Right atrium auricular region (tissue), 2 donors: ENCODE measurements around the gene SLC36A1. TPM values are rescaled to one million over a fixed set of nuclear protein-coding genes. Genes with fewer than 3 reads are reported as not detected.

ENCODE experiments used
- DNase-seq: peaks from one replicate; pipeline ENCODE4 v3.0.0-alpha.2; 2019; ENCODE audit warnings: low spot score
- H3K27ac ChIP-seq, 2 donors: fragments of 200-600 bp; sonication (generic); 1 replicate in 1 of 2; 2 replicates in 1 of 2; pipeline ENCODE4 v1.5.1; 2016 to 2019
- H3K27me3 ChIP-seq, 2 donors: fragments of 200-600 bp; sonication (generic); one replicate each; pipeline versions ENCODE4 v1.5.1 to v1.6.0; 2017 to 2019
- H3K36me3 ChIP-seq: fragments of 200-600 bp; sonication (generic); one replicate; pipeline ENCODE4 v1.5.1; 2016
- H3K4me1 ChIP-seq, 2 donors: fragments of 200-600 bp; sonication (generic); one replicate each; pipeline versions ENCODE4 v1.5.1 to v1.6.0; 2017 to 2019
- H3K4me3 ChIP-seq, 2 donors: fragments of 200-600 bp; sonication (generic); 1 replicate in 1 of 2; 2 replicates in 1 of 2; pipeline ENCODE4 v1.5.1; 2017 to 2019; ENCODE audit warnings: mild to moderate bottlenecking in 1 of 2, moderate library complexity in 1 of 2
- H3K9me3 ChIP-seq, 2 donors: fragments of 200-600 bp; sonication (generic); one replicate each; pipeline ENCODE4 v1.5.1; 2019
- CTCF ChIP-seq, 2 donors: fragments of 200-600 bp; sonication (generic); IDR thresholded peaks; one replicate each; pipeline ENCODE4 v1.5.1; 2019; ENCODE audit warnings: antibody characterized with exemption in 2 of 2
- total RNA-seq, 2 donors: library from RNA; depleted of rRNA; stranded (reverse); fragments of >200 nt; gene quantifications; one replicate each; pipeline ENCODE4 v1.1.0, GENCODE V29; 2016

SLC36A1 gene
- total RNA-seq, 2 donors from 2014 or later, result 3.9 to 5.8 TPM

- Histone ChIP-seq H3K27me3 (no peaks in the 10 kb centered on the region), H3K4me3 (no peak overlapping the region), H3K36me3 (no peaks in the 10 kb centered on the region), H3K27ac (no peak overlapping the region), H3K4me1 (no peaks in the 10 kb centered on the region), H3K9me3 (no peaks in the 10 kb centered on the region)
- TF ChIP-seq CTCF (IDR thresholded peaks at IDR 0.05), result no peak
- DNase-seq, result no peak
These were observed 62.4 kb downstream of the SLC36A1 start for GRCh38 chr5:151509836-151510235.

- H3K9me3 ChIP-seq, result no peaks in the 10 kb centered on the region
- no peaks in the 10 kb centered on the region for H3K27me3 ChIP-seq
- H3K4me3 ChIP-seq, result no peak overlapping the region
- no peaks in the 10 kb centered on the region for H3K4me1 ChIP-seq
- H3K27ac ChIP-seq, result no peak overlapping the region
- DNase-seq, result no peak
- TF ChIP-seq CTCF (IDR thresholded peaks at IDR 0.05), result no peak
- no peaks in the 10 kb centered on the region for H3K36me3 ChIP-seq
These were observed 69.9 kb downstream of the SLC36A1 start for GRCh38 chr5:151517122-151517920.

- Histone ChIP-seq H3K36me3 (no peaks in the 10 kb centered on the region), H3K27ac (no peak overlapping the region), H3K27me3 (no peaks in the 10 kb centered on the region), H3K4me3 (no peak overlapping the region), H3K4me1 (no peaks in the 10 kb centered on the region), H3K9me3 (no peaks in the 10 kb centered on the region)
- no peak for DNase-seq
- peak in 1 of 2 donors; percentile 40 for TF ChIP-seq CTCF (IDR thresholded peaks at IDR 0.05)
These were observed 72.9 kb downstream of the SLC36A1 start for GRCh38 chr5:151520294-151520693.

- H3K27ac ChIP-seq, result no peak overlapping the region
- no peaks in the 10 kb centered on the region for H3K9me3 ChIP-seq
- no peaks in the 10 kb centered on the region for H3K4me1 ChIP-seq
- H3K27me3 ChIP-seq, result no peaks in the 10 kb centered on the region
- no peak for TF ChIP-seq CTCF (IDR thresholded peaks at IDR 0.05)
- no peak for DNase-seq
- H3K36me3 ChIP-seq, result no peaks in the 10 kb centered on the region
- H3K4me3 ChIP-seq, result no peak overlapping the region
These were observed 74.8 kb downstream of the SLC36A1 start for GRCh38 chr5:151522226-151522625.

DNA sequence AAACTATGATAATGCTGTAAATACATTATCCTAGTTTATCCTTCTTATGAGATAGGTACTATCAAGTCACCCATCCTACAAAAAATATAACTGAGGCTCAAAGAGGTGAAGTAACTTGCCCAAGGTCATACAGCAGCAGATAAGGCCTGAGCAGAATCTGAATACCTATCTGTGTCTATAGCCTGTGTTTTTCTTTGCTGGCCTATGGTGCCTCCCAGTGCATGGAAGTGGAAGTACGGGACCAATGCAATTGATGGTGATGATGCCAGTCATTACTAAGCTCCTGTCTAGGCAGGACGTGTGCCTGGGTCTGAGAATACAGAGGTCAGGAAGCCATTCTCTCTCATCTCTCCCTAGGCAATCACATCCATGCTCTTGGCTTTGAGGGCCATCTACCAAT, 75.9 kb downstream of the SLC36A1 start:
- peak in 1 of 2 donors; percentile 47 for TF ChIP-seq CTCF (IDR thresholded peaks at IDR 0.05)
- Histone ChIP-seq H3K4me3 (no peak overlapping the region), H3K27me3 (no peaks in the 10 kb centered on the region), H3K9me3 (no peaks in the 10 kb centered on the region), H3K27ac (no peak overlapping the region), H3K36me3 (no peaks in the 10 kb centered on the region), H3K4me1 (no peaks in the 10 kb centered on the region)
- DNase-seq, result no peak

- Histone ChIP-seq H3K4me3 (no peak overlapping the region), H3K27ac (no peak overlapping the region), H3K27me3 (no peaks in the 10 kb centered on the region), H3K36me3 (no peaks in the 10 kb centered on the region), H3K9me3 (no peaks in the 10 kb centered on the region), H3K4me1 (no peaks in the 10 kb centered on the region)
- no peak for DNase-seq
- no peak for TF ChIP-seq CTCF (IDR thresholded peaks at IDR 0.05)
These were observed 80.8 kb downstream of the SLC36A1 start for GRCh38 chr5:151528153-151528552.
